IMR-90 (cell line): Measurements from ENCODE around the gene WASL. TPM values are rescaled to one million over a fixed set of nuclear protein-coding genes. Genes with fewer than 3 reads are reported as not detected.

Experiments used
- ATAC-seq: fragments of 200-7000 bp; cut with Tn5 transposase; 2 replicates; pipeline ENCODE4 v1.9.1; 2020; ENCODE audit warnings: low read depth, mild to moderate bottlenecking, moderate library complexity
- BruUV-seq: library from RNA; stranded (reverse); fragments of 400-500 nt; replicated peaks from 2 replicates; lab custom pipeline; 2021; lab: Mats Ljungman, UMichigan
- CTCF ChIA-PET: fragments of 300-600 bp; formaldehyde crosslinking; extraction: SDS; loops from one replicate; lab custom pipeline; 2021; ENCODE audit warnings: antibody characterized with exemption; lab: Yijun Ruan, JAX
- POLR2A ChIA-PET: fragments of 300-600 bp; sonication (Branson Sonifier 250); formaldehyde crosslinking; loops from one replicate; lab custom pipeline; 2022; ENCODE audit warnings: antibody characterized with exemption; ENCODE audit not compliant: unreplicated experiment; lab: Charles Lee
- DNase-seq: peaks from one replicate; pipeline ENCODE4 v3.0.0; 2013
- H2AFZ ChIP-seq: replicated peaks from 2 replicates; pipeline ENCODE3; 2013; ENCODE audit warnings: low read length, mild to moderate bottlenecking; ENCODE audit not compliant: poor library complexity
- H2AK5ac ChIP-seq: 2 replicates; pipeline ENCODE4 v1.6.1; 2013; ENCODE audit warnings: low read depth, low read length, inconsistent platforms
- H2AK9ac ChIP-seq: replicated peaks from 2 replicates; pipeline ENCODE3; 2013; ENCODE audit warnings: mild to moderate bottlenecking, low read depth, low read length, moderate library complexity; ENCODE audit not compliant: poor library complexity
- H2BK120ac ChIP-seq: 2 replicates; pipeline ENCODE4 v1.6.1; 2013; ENCODE audit warnings: low read depth, low read length, inconsistent platforms
- H2BK15ac ChIP-seq: 3 replicates; pipeline ENCODE4 v1.6.1; 2013; ENCODE audit warnings: low read depth, low read length, inconsistent platforms
- H2BK20ac ChIP-seq: 2 replicates; pipeline ENCODE4 v1.6.1; 2013; ENCODE audit warnings: low read depth, mild to moderate bottlenecking, inconsistent platforms, low read length, moderate library complexity
- H2BK5ac ChIP-seq: 2 replicates; pipeline ENCODE4 v1.6.1; 2013; ENCODE audit warnings: mild to moderate bottlenecking, low read depth, low read length, inconsistent platforms; ENCODE audit not compliant: poor library complexity, severe bottlenecking
- H3K14ac ChIP-seq: replicated peaks from 2 replicates; pipeline ENCODE4 v1.6.1; 2013; ENCODE audit warnings: low read depth, low read length, inconsistent platforms
- H3K18ac ChIP-seq: 2 replicates; pipeline ENCODE4 v1.6.1; 2013; ENCODE audit warnings: low read depth, low read length, control low read depth
- H3K23ac ChIP-seq: 2 replicates; pipeline ENCODE4 v1.6.1; 2013; ENCODE audit warnings: low read depth, low read length, inconsistent platforms
- H3K27ac ChIP-seq: 2 replicates; pipeline ENCODE4 v1.5.1; 2013; ENCODE audit warnings: mild to moderate bottlenecking, control low read depth, low read length; ENCODE audit not compliant: insufficient read depth
- H3K27me3 ChIP-seq: 2 replicates; pipeline ENCODE4 v1.6.1; 2013; ENCODE audit warnings: low read length; ENCODE audit not compliant: control insufficient read depth, insufficient read depth
- H3K36me3 ChIP-seq: 2 replicates; pipeline ENCODE4 v1.6.1; 2013; ENCODE audit warnings: low read length, mixed read lengths; ENCODE audit not compliant: control insufficient read depth, insufficient read depth
- H3K4ac ChIP-seq: 2 replicates; pipeline ENCODE4 v1.6.1; 2013; ENCODE audit warnings: low read depth, low read length, inconsistent platforms
- H3K4me1 ChIP-seq: 2 replicates; pipeline ENCODE4 v1.6.1; 2013; ENCODE audit warnings: low read length, mixed read lengths; ENCODE audit not compliant: control insufficient read depth, insufficient read depth
- H3K4me2 ChIP-seq: 2 replicates; pipeline ENCODE4 v1.6.1; 2013; ENCODE audit warnings: low read depth, mild to moderate bottlenecking, control low read depth, low read length, moderate library complexity
- H3K4me3 ChIP-seq: 2 replicates; pipeline ENCODE4 v1.5.1; 2013; ENCODE audit warnings: low read depth, mild to moderate bottlenecking, control low read depth, low read length, moderate library complexity; ENCODE audit not compliant: insufficient read depth
- H3K56ac ChIP-seq: 2 replicates; pipeline ENCODE4 v1.6.1; 2013; ENCODE audit warnings: low read length, inconsistent platforms; ENCODE audit not compliant: insufficient read depth; ENCODE audit errors: extremely low read depth
- H3K79me1 ChIP-seq, 2 experiments: 2 replicates each; pipeline ENCODE4 v1.6.1; 2013; ENCODE audit warnings: low read length in 2 of 2, inconsistent platforms in 1 of 2, low read depth in 1 of 2
- H3K9ac ChIP-seq: 2 replicates; pipeline ENCODE4 v1.6.1; 2013; ENCODE audit warnings: low read depth, low read length, control low read depth
- H3K9me1 ChIP-seq: 2 replicates; pipeline ENCODE4 v1.6.1; 2013; ENCODE audit warnings: low read length, inconsistent platforms; ENCODE audit not compliant: insufficient read depth
- H3K9me3 ChIP-seq: 2 replicates; pipeline ENCODE4 v1.6.1; 2013; ENCODE audit warnings: low read length; ENCODE audit not compliant: control insufficient read depth, insufficient read depth
- H4K20me1 ChIP-seq: 2 replicates; pipeline ENCODE4 v1.6.1; 2013; ENCODE audit warnings: low read length, inconsistent platforms; ENCODE audit not compliant: insufficient read depth
- H4K5ac ChIP-seq: 2 replicates; pipeline ENCODE4 v1.6.1; 2013; ENCODE audit warnings: mild to moderate bottlenecking, low read depth, low read length, control low read depth
- H4K8ac ChIP-seq, 2 experiments: 2 replicates each; pipeline ENCODE4 v1.6.1; 2013; ENCODE audit warnings: low read depth in 2 of 2, low read length in 2 of 2, control low read depth in 1 of 2, inconsistent platforms in 1 of 2
- H4K91ac ChIP-seq: 2 replicates; pipeline ENCODE4 v1.6.1; 2013; ENCODE audit warnings: low read depth, low read length, inconsistent platforms; ENCODE audit not compliant: insufficient read depth
- BHLHE40 ChIP-seq: fragments of 150-350 bp; IDR thresholded peaks from 2 replicates; pipeline ENCODE4 v1.6.1; 2016; ENCODE audit warnings: mild to moderate bottlenecking, low read depth, low read length
- CHD1 ChIP-seq: IDR thresholded peaks from 2 replicates; pipeline ENCODE4 v1.6.1; 2012; ENCODE audit warnings: low read depth, low read length, improper control_type of control experiment
- ELK1 ChIP-seq: fragments of 150-350 bp; IDR thresholded peaks from 2 replicates; pipeline ENCODE4 v1.6.1; 2016; ENCODE audit warnings: low read depth, mild to moderate bottlenecking, low read length, moderate library complexity, borderline replicate concordance
- MXI1 ChIP-seq: IDR thresholded peaks from 2 replicates; pipeline ENCODE4 v1.6.1; 2012; ENCODE audit warnings: low read depth, mild to moderate bottlenecking, low read length, moderate library complexity, borderline replicate concordance
- POLR2A ChIP-seq: IDR thresholded peaks from 2 replicates; pipeline ENCODE4 v1.6.1; 2012; ENCODE audit warnings: mild to moderate bottlenecking, low read depth, low read length
- RAD21 ChIP-seq: IDR thresholded peaks from 2 replicates; pipeline ENCODE4 v1.6.1; 2012; ENCODE audit warnings: low read length, improper control_type of control experiment
- RFX5 ChIP-seq: IDR thresholded peaks from 2 replicates; pipeline ENCODE4 v1.8.0; 2012; ENCODE audit warnings: low read depth, mild to moderate bottlenecking, low read length, moderate library complexity
- SMC3 ChIP-seq: fragments of 150-350 bp; IDR thresholded peaks from 2 replicates; pipeline ENCODE4 v1.6.1; 2016; ENCODE audit warnings: low read depth, mild to moderate bottlenecking, antibody characterized with exemption, low read length, moderate library complexity
- USF2 ChIP-seq: fragments of 150-350 bp; IDR thresholded peaks from 2 replicates; pipeline ENCODE4 v1.6.1; 2017; ENCODE audit warnings: mild to moderate bottlenecking, antibody characterized with exemption, low read length, low read depth
- WGBS, 2 experiments: methylation state at CpG; one replicate each; pipeline versions ENCODE4 v1.1.5 to v1.1.7; 2013; ENCODE audit warnings: missing lambda C conversion rate in 2 of 2; ENCODE audit not compliant: insufficient read length in 1 of 2; ENCODE audit errors: extremely low coverage in 2 of 2; 5-methylcytosine and 5-hydroxymethylcytosine counted together
- dilution Hi-C: fragments of 300-500 bp; cut with HindIII; formaldehyde crosslinking; loops from one replicate; pipeline ENCODE4 v1.14.3; 2018; ENCODE audit warnings: low sequenced_read_pairs; ENCODE audit not compliant: unreplicated experiment
- in situ Hi-C: fragments of 300-500 bp; cut with MboI; formaldehyde crosslinking; loops from 3 replicates; pipeline ENCODE4 v1.14.3; 2019; ENCODE audit warnings: low sequenced_read_pairs, inconsistent platforms, mixed read lengths
- intact Hi-C: fragments of 100-400 bp; cut with micrococcal nuclease; formaldehyde crosslinking; loops from 2 replicates; pipeline ENCODE4 v1.10.0; 2022
- polyA plus RNA-seq, 3 experiments: library from polyadenylated mRNA; depleted of rRNA; stranded (reverse); fragments of >200 nt; gene quantifications; 2 replicates each; pipeline ENCODE4 v1.2.3, GENCODE V29; 2012; ENCODE audit warnings: low replicate concordance in 1 of 3
- total RNA-seq: library from RNA; depleted of rRNA; stranded (reverse); fragments of >200 nt; gene quantifications from 2 replicates; pipeline ENCODE4 v1.2.3, GENCODE V29; 2012

The WASL gene
- total and polyA plus RNA-seq, 2 of the 4 experiments (the other 2 are of a cell fraction) = 2.3 to 7.9 TPM

GRCh38 chr7:123695944-123696677 lies 52.7 kb downstream of the WASL start:
- no peak overlapping the region for H4K8ac ChIP-seq
- WGBS, 2 experiments = no CpG with 5 or more reads among the region's 3 CpGs
- no peak overlapping the region for H2BK20ac ChIP-seq
- H3K27me3 ChIP-seq = no peaks in the 10 kb centered on the region
- no peak overlapping the region for H3K14ac ChIP-seq
- H4K5ac ChIP-seq = no peak overlapping the region
- no peaks in the 10 kb centered on the region for H3K9me3 ChIP-seq
- no peaks in the 10 kb centered on the region for H3K9me1 ChIP-seq
- no peak overlapping the region for H2AFZ ChIP-seq
- H3K18ac ChIP-seq = no peak overlapping the region
- H3K79me1 ChIP-seq = peaks cover 3 to 5% of the 10 kb centered on the region in 2 experiments; a peak in 1 of 4 replicates
- ATAC-seq (no peak), DNase-seq (no peak)
- no peak overlapping the region for H3K4ac ChIP-seq
- no peak overlapping the region for H3K9ac ChIP-seq
- ChIA-PET POLR2A (no interaction called here), CTCF (interaction anchor here (0.6 kb wide), 1 partner anchor 103 kb away, joined by 3 read pairs; no protein-coding TSS in a partner anchor)
- no peak overlapping the region for H3K27ac ChIP-seq
- H2BK15ac ChIP-seq = no peak overlapping the region
- no peak overlapping the region for H4K91ac ChIP-seq
- H3K4me1 ChIP-seq = no peaks in the 10 kb centered on the region
- dilution Hi-C loops = no loop called here
- H3K4me2 ChIP-seq = no peak overlapping the region
- no peak overlapping the region for H3K4me3 ChIP-seq
- H3K36me3 ChIP-seq = peaks cover 11% of the 10 kb centered on the region
- intact Hi-C loops = no loop called here
- in situ Hi-C loops = no loop called here
- H2AK5ac ChIP-seq = no peak overlapping the region
- no peak overlapping the region for H2BK120ac ChIP-seq
- H3K23ac ChIP-seq = no peak overlapping the region
- H2AK9ac ChIP-seq = no peak overlapping the region
- H3K56ac ChIP-seq = no peak overlapping the region; the same call in 1 of the 2 replicates
- TF ChIP-seq CHD1 (no peak), RFX5 (no peak), USF2 (no peak), POLR2A (no peak), RAD21 (no peak), ELK1 (no peak), SMC3 (no peak), BHLHE40 (no peak), MXI1 (no peak)
- no peaks in the 10 kb centered on the region for H4K20me1 ChIP-seq
- no TSS peak for BruUV-seq
- H2BK5ac ChIP-seq = no peak overlapping the region
